ENCODE results near the gene NSFL1C. TPM values are rescaled to one million over a fixed set of nuclear protein-coding genes. Genes with fewer than 3 reads are reported as not detected.

Gene NSFL1C
- total and polyA plus RNA-seq, 9 of the 15 experiments (the other 6 are each of a cell fraction or from before 2014, with no cell fraction given) = 20.8 to 119 (median 47.0) TPM

GRCh38 chr20:1474817-1475603, 8.4 kb upstream of the NSFL1C start (continued):
- TF ChIP-seq ZNF398 (CRISPR knock-in tag; IDR thresholded peaks at IDR 0.05) (no peak), IRF2 (CRISPR knock-in tag; IDR thresholded peaks at IDR 0.05) (no peak), SOX6 (IDR thresholded peaks at IDR 0.05) (no peak), KLF1 (tag; IDR thresholded peaks at IDR 0.05) (no peak)

- FAIRE-seq = no peak
- ChIA-PET CTCF (ENCODE audit: low intra/inter-chr PET ratio) (no interaction called here), POLR2A (no interaction called here)
- Histone ChIP-seq H3K4me3 (no peak overlapping the region), H3K9me3 (replicated peaks; ENCODE audit: control insufficient read depth, insufficient read depth, low read depth, low read length) (no peaks in the 10 kb centered on the region), H3K27ac (ENCODE audit: extremely low read depth, low read depth, low read length) (no peak overlapping the region), H3K36me3 (ENCODE audit: control insufficient read depth, insufficient read depth, low read length) (no peaks in the 10 kb centered on the region), H3K4me2 (ENCODE audit: insufficient read depth, low read length) (no peak overlapping the region), H3K27me3 (ENCODE audit: control insufficient read depth in 2 of 2, insufficient read depth in 2 of 2, low read length in 2 of 2) (peaks cover 4 to 20% of the 10 kb centered on the region in 2 experiments), H3K9ac (ENCODE audit: insufficient read depth in 1 of 2, low read depth in 2 of 2, low read length in 2 of 2) (no peak overlapping the region), H4K20me1 (replicated peaks; ENCODE audit: control insufficient read depth, insufficient read depth, low read length) (no peaks in the 10 kb centered on the region), H2AFZ (ENCODE audit: low read depth, low read length) (no peak overlapping the region), H3K9me1 (ENCODE audit: control insufficient read depth, insufficient read depth, low read length) (no peaks in the 10 kb centered on the region), H3K4me1 (replicated peaks in 1 of 2; ENCODE audit: control insufficient read depth in 2 of 2, insufficient read depth in 2 of 2, low read length in 2 of 2) (peaks cover 5 to 22% of the 10 kb centered on the region in 2 experiments; a peak in 4 of 5 replicates), H3K79me2 (ENCODE audit: control insufficient read depth, insufficient read depth, low read length) (no peaks in the 10 kb centered on the region; the same call in 2 of the 3 replicates)
- no peak for DNase-seq (ENCODE audit: extremely low read depth in 1 of 4, low spot score in 3 of 4)
- 77% methylated on average over 7 of the region's 8 CpGs for WGBS (ENCODE audit: insufficient coverage, low coverage, missing lambda C conversion rate)
- TF ChIP-seq FOXK2 (conservative IDR thresholded peaks at IDR 0.05 in 1 of 2, IDR thresholded peaks at IDR 0.05 in 1 of 2; ENCODE audit: low read depth in 2 of 2) (no peak), ZKSCAN1 (IDR thresholded peaks at IDR 0.05; ENCODE audit: low read depth, low read length) (peak; percentile 72; the same call in 1 of the 2 replicates)
- in situ Hi-C loops (cut with MboI) (no loop called here), intact Hi-C loops (cut with micrococcal nuclease) (no loop called here)
- ATAC-seq = no peak
- BruUV-seq (replicated peaks) = no TSS peak
Measured at GRCh38 chr20:1474325-1474724, 7.7 kb upstream of the NSFL1C start.
